ELF-1 (cell line): ENCODE data around the gene SPRY1.
A peak's percentile ranks its signal among the peaks of the same experiment; 100 is the strongest.

Source experiments
- DNase-seq: peaks from one replicate; pipeline ENCODE4 v3.0.0-alpha.2; 2016; ENCODE audit warnings: low read depth, low spot score

Gene SPRY1

GRCh38 chr4:123396307-123397143 is at the start of gene SPRY1:
Gene SPRY1 (plus strand): TSS chr4:123396795. CDS start chr4:123401592, 4,797 bp downstream.
- DNase-seq = peak; percentile 91

- no peak for DNase-seq
These were observed 49.6 kb upstream of the SPRY1 start for GRCh38 chr4:123346951-123347350.

GRCh38 chr4:123348946-123349345 is 47.6 kb upstream of the SPRY1 start:
- no peak for DNase-seq

GRCh38 chr4:123349421-123350190 is 47.0 kb upstream of the SPRY1 start:
- DNase-seq = peak; percentile 28

GRCh38 chr4:123350191-123350544 is 46.4 kb upstream of the SPRY1 start:
- peak; percentile 71 for DNase-seq

- no peak for DNase-seq
These were observed 45.9 kb upstream of the SPRY1 start for GRCh38 chr4:123350726-123351125.

GRCh38 chr4:123351713-123352112 is 44.9 kb upstream of the SPRY1 start:
- no peak for DNase-seq

- no peak for DNase-seq
These were observed 44.2 kb upstream of the SPRY1 start for GRCh38 chr4:123352240-123352945.

GRCh38 chr4:123352966-123353365 is 43.6 kb upstream of the SPRY1 start:
- no peak for DNase-seq

- DNase-seq = no peak
These were observed 42.9 kb upstream of the SPRY1 start for GRCh38 chr4:123353656-123354055.

GRCh38 chr4:123354701-123355100 is 41.9 kb upstream of the SPRY1 start:
- no peak for DNase-seq

- no peak for DNase-seq
These were observed 39.7 kb upstream of the SPRY1 start for GRCh38 chr4:123356921-123357320.

- DNase-seq = no peak
These were observed 36.9 kb upstream of the SPRY1 start for GRCh38 chr4:123359449-123360315.

GRCh38 chr4:123361195-123361861 is 35.3 kb upstream of the SPRY1 start:
- DNase-seq = no peak

- DNase-seq = no peak
These were observed 34.5 kb upstream of the SPRY1 start for GRCh38 chr4:123362103-123362502.

- no peak for DNase-seq
These were observed 32.9 kb upstream of the SPRY1 start for GRCh38 chr4:123363729-123364128.

GRCh38 chr4:123364906-123365305 is 31.7 kb upstream of the SPRY1 start:
- DNase-seq = no peak

GRCh38 chr4:123365412-123365811 is 31.2 kb upstream of the SPRY1 start:
- no peak for DNase-seq

GRCh38 chr4:123366144-123366748 is 30.3 kb upstream of the SPRY1 start:
- DNase-seq = no peak

GRCh38 chr4:123378794-123379193 is 17.8 kb upstream of the SPRY1 start:
- peak; percentile 67 for DNase-seq
